ENCODE results near the gene PRKCH. TPM values are rescaled to one million over a fixed set of nuclear protein-coding genes. Genes with fewer than 3 reads are reported as not detected.

Gene PRKCH
- total RNA-seq, 1 experiment from 2014 or later: 22.3 TPM

DNA sequence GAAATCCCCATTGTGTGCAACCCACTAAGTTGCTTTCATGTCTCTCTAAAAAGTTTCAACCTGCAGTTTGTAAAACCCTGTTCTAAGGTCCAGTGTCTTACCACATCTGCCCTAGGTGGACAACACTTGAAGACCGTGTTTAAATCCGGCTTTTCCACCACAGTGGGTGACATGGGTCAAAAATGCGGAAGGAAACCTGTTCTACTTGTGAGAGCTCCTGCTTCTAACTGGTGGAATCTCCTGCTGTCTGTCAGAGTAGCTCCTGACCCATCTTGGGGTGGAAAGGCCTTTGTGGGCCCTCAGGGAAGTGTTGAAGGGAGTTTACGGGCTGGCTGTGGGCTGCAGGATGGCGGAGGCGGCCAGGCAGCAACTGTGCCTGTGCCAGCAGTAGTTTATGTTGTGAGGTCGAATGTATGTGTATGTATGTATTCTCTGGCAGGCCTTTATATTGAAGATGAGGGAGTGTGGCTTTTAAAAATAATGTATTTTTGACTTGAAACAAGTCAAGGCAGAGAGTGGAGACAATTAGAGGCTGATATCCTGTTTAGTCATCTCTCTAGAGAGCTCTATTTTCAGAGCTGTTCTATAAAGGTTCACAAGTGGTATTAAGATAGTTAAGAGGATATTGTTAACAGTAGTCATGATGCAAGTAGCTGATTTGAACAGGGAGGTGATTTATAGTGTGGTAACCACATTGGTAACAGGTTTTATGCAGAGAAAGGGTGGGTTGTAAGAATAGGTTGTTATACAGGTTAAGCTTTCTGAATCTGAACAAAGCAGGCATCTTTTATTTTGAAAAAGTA, 67.0 kb downstream of the PRKCH start:
- no peak overlapping the region for H3K4me3 Mint-ChIP-seq (ENCODE audit: low read depth, unreplicated experiment)
- H3K27ac Mint-ChIP-seq (ENCODE audit: unreplicated experiment): peak overlapping the region; percentile 11
- intact Hi-C loops (cut with micrococcal nuclease; ENCODE audit: unreplicated experiment): no loop called here
- no TSS peak for BruUV-seq (replicated peaks)
- no peak for DNase-seq
- no peaks in the 10 kb centered on the region for H3K9me3 Mint-ChIP-seq (ENCODE audit: low read depth, unreplicated experiment)
- TF ChIP-seq, protein P1, sequence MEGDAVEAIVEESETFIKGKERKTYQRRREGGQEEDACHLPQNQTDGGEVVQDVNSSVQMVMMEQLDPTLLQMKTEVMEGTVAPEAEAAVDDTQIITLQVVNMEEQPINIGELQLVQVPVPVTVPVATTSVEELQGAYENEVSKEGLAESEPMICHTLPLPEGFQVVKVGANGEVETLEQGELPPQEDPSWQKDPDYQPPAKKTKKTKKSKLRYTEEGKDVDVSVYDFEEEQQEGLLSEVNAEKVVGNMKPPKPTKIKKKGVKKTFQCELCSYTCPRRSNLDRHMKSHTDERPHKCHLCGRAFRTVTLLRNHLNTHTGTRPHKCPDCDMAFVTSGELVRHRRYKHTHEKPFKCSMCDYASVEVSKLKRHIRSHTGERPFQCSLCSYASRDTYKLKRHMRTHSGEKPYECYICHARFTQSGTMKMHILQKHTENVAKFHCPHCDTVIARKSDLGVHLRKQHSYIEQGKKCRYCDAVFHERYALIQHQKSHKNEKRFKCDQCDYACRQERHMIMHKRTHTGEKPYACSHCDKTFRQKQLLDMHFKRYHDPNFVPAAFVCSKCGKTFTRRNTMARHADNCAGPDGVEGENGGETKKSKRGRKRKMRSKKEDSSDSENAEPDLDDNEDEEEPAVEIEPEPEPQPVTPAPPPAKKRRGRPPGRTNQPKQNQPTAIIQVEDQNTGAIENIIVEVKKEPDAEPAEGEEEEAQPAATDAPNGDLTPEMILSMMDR (IDR thresholded peaks at IDR 0.05; ENCODE audit: unreplicated experiment): no peak
- H3K27me3 Mint-ChIP-seq (ENCODE audit: unreplicated experiment): no peaks in the 10 kb centered on the region
- CTCF ChIA-PET: interaction anchor here (0.5 kb wide), 1 partner anchor 116 kb away, joined by 3 read pairs; no protein-coding TSS in a partner anchor
- H3K4me1 Mint-ChIP-seq (ENCODE audit: low read depth, unreplicated experiment): peaks cover 13% of the 10 kb centered on the region
- H3K36me3 Mint-ChIP-seq (ENCODE audit: insufficient read depth, unreplicated experiment): no peaks in the 10 kb centered on the region

DNA sequence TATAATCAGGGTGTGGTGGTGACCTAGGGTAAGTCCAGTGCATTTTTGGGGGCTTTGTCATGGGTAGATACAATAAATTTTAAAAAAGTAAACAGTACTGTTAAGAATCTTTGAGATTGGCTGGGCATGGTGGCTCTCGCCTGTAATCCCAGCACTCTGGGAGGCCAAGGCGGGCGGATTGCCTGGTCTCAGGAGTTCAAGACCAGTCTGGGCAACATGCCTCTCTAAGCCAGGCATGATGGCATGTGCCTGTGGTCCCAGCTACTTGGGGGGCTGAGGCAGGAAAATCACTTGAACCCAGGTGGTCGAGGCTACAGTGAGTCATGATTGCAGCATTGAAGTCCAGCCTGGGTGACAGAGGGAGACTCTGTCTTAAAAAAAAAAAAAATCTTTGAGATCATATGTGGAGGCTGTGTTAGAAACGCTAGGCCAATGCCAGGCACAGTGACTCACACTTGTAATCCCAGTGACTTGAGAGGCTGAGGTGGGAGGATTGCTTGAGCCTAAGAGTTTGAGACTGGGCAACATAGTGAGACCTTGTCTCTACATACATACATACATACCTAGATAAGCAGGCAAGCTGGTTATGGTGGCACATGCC, 67.7 kb downstream of the PRKCH start:
- no TSS peak for BruUV-seq (replicated peaks)
- peaks cover 13% of the 10 kb centered on the region for H3K4me1 Mint-ChIP-seq (ENCODE audit: low read depth, unreplicated experiment)

DNA sequence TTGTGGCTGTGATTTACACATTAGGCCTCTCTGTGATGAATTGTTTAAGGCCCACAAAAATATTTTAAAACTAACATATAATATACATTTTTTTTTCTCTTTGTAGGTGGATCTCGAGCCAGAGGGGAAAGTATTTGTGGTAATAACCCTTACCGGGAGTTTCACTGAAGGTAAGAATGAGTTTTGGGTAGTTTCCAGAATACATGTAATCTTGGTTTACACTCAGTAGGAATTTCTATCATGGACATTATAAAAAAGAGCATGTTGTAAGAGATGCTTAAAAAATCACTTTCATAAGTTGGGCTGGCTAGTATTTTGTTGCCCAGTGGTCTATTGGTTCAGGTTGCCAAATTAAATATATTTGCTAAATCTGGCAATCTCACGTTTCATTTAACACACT, 69.7 kb downstream of the PRKCH start:
- CTCF ChIA-PET: no interaction called here
- Mint-ChIP-seq H3K27me3 (ENCODE audit: unreplicated experiment) (no peaks in the 10 kb centered on the region), H3K4me1 (ENCODE audit: low read depth, unreplicated experiment) (peaks cover 13% of the 10 kb centered on the region), H3K9me3 (ENCODE audit: low read depth, unreplicated experiment) (no peaks in the 10 kb centered on the region), H3K4me3 (ENCODE audit: low read depth, unreplicated experiment) (no peak overlapping the region), H3K36me3 (ENCODE audit: insufficient read depth, unreplicated experiment) (no peaks in the 10 kb centered on the region), H3K27ac (ENCODE audit: unreplicated experiment) (no peak overlapping the region)
- TF ChIP-seq, protein P1 (IDR thresholded peaks at IDR 0.05; ENCODE audit: unreplicated experiment): no peak
- intact Hi-C loops (cut with micrococcal nuclease; ENCODE audit: unreplicated experiment): no loop called here
- DNase-seq: no peak
- BruUV-seq (replicated peaks): no TSS peak

More for the DNA sequence above, 67.7 kb downstream of the PRKCH start:
- Mint-ChIP-seq H3K9me3 (ENCODE audit: low read depth, unreplicated experiment) (no peaks in the 10 kb centered on the region), H3K27me3 (ENCODE audit: unreplicated experiment) (no peaks in the 10 kb centered on the region), H3K4me3 (ENCODE audit: low read depth, unreplicated experiment) (no peak overlapping the region), H3K27ac (ENCODE audit: unreplicated experiment) (peak overlapping the region; percentile 11), H3K36me3 (ENCODE audit: insufficient read depth, unreplicated experiment) (no peaks in the 10 kb centered on the region)
- CTCF ChIA-PET: interaction anchor here (0.5 kb wide), 1 partner anchor 117 kb away, joined by 3 read pairs; no protein-coding TSS in a partner anchor
- intact Hi-C loops (cut with micrococcal nuclease; ENCODE audit: unreplicated experiment): no loop called here
- DNase-seq: peak; percentile 15
- TF ChIP-seq, protein P1 (IDR thresholded peaks at IDR 0.05; ENCODE audit: unreplicated experiment): no peak

DNA sequence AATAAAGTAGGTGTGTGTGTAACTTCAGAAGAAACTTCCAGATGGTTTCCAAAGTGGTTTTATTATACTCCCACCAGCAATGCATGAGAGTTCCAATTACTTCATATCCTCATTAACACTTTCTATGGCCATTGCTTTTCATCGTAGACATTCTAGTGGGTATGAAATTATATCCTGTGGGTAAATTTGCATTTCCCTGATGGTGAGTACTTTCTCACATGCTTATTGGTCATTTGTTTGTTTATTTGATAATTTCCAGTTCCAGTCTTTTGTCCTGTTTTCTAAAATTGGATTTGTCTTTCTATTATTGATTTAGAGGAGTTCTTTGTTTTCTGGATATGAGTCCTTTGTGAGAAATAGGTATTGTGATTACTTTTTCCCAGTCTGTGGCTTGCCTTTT, 70.9 kb downstream of the PRKCH start:
- CTCF ChIA-PET: no interaction called here
- TF ChIP-seq, protein P1 (IDR thresholded peaks at IDR 0.05; ENCODE audit: unreplicated experiment): no peak
- DNase-seq: no peak
- Mint-ChIP-seq H3K27me3 (ENCODE audit: unreplicated experiment) (no peaks in the 10 kb centered on the region), H3K36me3 (ENCODE audit: insufficient read depth, unreplicated experiment) (no peaks in the 10 kb centered on the region), H3K9me3 (ENCODE audit: low read depth, unreplicated experiment) (no peaks in the 10 kb centered on the region), H3K4me1 (ENCODE audit: low read depth, unreplicated experiment) (peaks cover 13% of the 10 kb centered on the region), H3K27ac (ENCODE audit: unreplicated experiment) (no peak overlapping the region), H3K4me3 (ENCODE audit: low read depth, unreplicated experiment) (no peak overlapping the region)
- intact Hi-C loops (cut with micrococcal nuclease; ENCODE audit: unreplicated experiment): no loop called here
- BruUV-seq (replicated peaks): no TSS peak
